GM12878 (cell line): ENCODE measurements around the gene FRYL. TPM values are rescaled to one million over a fixed set of nuclear protein-coding genes. Genes with fewer than 3 reads are reported as not detected.

Experiments
- ATAC-seq: fragments of 200-7000 bp; cut with Tn5 transposase; 3 replicates; pipeline ENCODE4 v1.9.1; 2020; ENCODE audit warnings: mild to moderate bottlenecking, moderate library complexity
- BruUV-seq: library from RNA; stranded (reverse); fragments of 400-500 nt; replicated peaks from 2 replicates; lab custom pipeline; 2021; lab: Mats Ljungman, UMichigan
- CTCF ChIA-PET: fragments of 300-600 bp; sonication (Branson Sonifier 250); formaldehyde crosslinking; extraction: SDS; loops from one replicate; lab custom pipeline; 2021; ENCODE audit warnings: inconsistent platforms; lab: Yijun Ruan, JAX
- POLR2A ChIA-PET: fragments of 350-600 bp; formaldehyde crosslinking; extraction: SDS; loops from one replicate; lab custom pipeline; 2021; ENCODE audit warnings: inconsistent platforms; lab: Charles Lee
- RAD21 ChIA-PET: fragments of 300-600 bp; sonication (Branson Sonifier 250); formaldehyde crosslinking; loops from one replicate; lab custom pipeline; 2023; ENCODE audit warnings: antibody characterized with exemption; ENCODE audit not compliant: unreplicated experiment; lab: Charles Lee
- SMC1A ChIA-PET: fragments of 300-600 bp; sonication (Branson Sonifier 250); formaldehyde crosslinking; loops from one replicate; lab custom pipeline; 2023; ENCODE audit not compliant: unreplicated experiment, uncharacterized antibody; lab: Charles Lee
- DNase-seq: peaks from one replicate; pipeline ENCODE4 v3.0.0-alpha.2; 2011; ENCODE audit warnings: low read depth, low spot score
- FAIRE-seq: peaks from 3 replicates; lab custom pipeline; 2011; peaks lifted over from hg19 to GRCh38; lab: Jason Lieb, UNC
- H2AFZ ChIP-seq: 2 replicates; pipeline ENCODE4 v1.6.0; 2011; ENCODE audit warnings: low read depth, low read length, control low read depth; ENCODE audit not compliant: control insufficient read depth
- H3K27ac ChIP-seq: 2 replicates; pipeline ENCODE4 v1.5.1; 2011; ENCODE audit warnings: control low read depth; ENCODE audit not compliant: control insufficient read depth, insufficient read depth
- H3K27me3 ChIP-seq, 2 experiments: replicated peaks in 1 of 2; 2 replicates each; pipeline versions ENCODE4 v1.6.0 to v1.6.1; 2011; ENCODE audit warnings: low read length in 1 of 2; ENCODE audit not compliant: control insufficient read depth in 2 of 2, insufficient read depth in 2 of 2
- H3K36me3 ChIP-seq, 2 experiments: 2 replicates each; pipeline ENCODE4 v1.5.1; 2011; ENCODE audit warnings: low read length in 1 of 2; ENCODE audit not compliant: control insufficient read depth in 2 of 2, insufficient read depth in 2 of 2
- H3K4me1 ChIP-seq: 2 replicates; pipeline ENCODE4 v1.6.1; 2011; ENCODE audit warnings: mild to moderate bottlenecking, low read length, moderate library complexity, mixed read lengths; ENCODE audit not compliant: control insufficient read depth, insufficient read depth
- H3K4me2 ChIP-seq: 2 replicates; pipeline ENCODE4 v1.6.0; 2011; ENCODE audit warnings: control low read depth; ENCODE audit not compliant: control insufficient read depth, insufficient read depth
- H3K4me3 ChIP-seq: fragments of 200-600 bp; sonication (generic); 2 replicates; pipeline ENCODE4 v1.5.1; 2016
- H3K79me2 ChIP-seq: 2 replicates; pipeline ENCODE4 v1.6.0; 2011; ENCODE audit warnings: low read length; ENCODE audit not compliant: control insufficient read depth, insufficient read depth
- H3K9ac ChIP-seq: 2 replicates; pipeline ENCODE4 v1.8.0; 2011; ENCODE audit warnings: low read length, control low read depth, mixed read lengths; ENCODE audit not compliant: control insufficient read depth, insufficient read depth
- H3K9me3 ChIP-seq: replicated peaks from 3 replicates; pipeline ENCODE4 v1.5.1; 2011; ENCODE audit warnings: mild to moderate bottlenecking, low read length; ENCODE audit not compliant: control insufficient read depth, insufficient read depth
- H4K20me1 ChIP-seq: 2 replicates; pipeline ENCODE4 v1.6.0; 2011; ENCODE audit not compliant: control insufficient read depth, insufficient read depth
- ATF7 ChIP-seq: fragments of 450-650 bp; IDR thresholded peaks from 2 replicates; pipeline ENCODE4 v1.6.1; 2016; ENCODE audit warnings: low read depth, mild to moderate bottlenecking
- BCL3 ChIP-seq: IDR thresholded peaks from 2 replicates; pipeline ENCODE4 v1.6.1; 2011; ENCODE audit warnings: borderline replicate concordance, low read depth, mild to moderate bottlenecking, moderate library complexity, low read length; ENCODE audit not compliant: insufficient read depth, poor library complexity, severe bottlenecking
- CTCF ChIP-seq, 3 experiments: IDR thresholded peaks in 2 of 3; conservative IDR thresholded peaks in 1 of 3; 2 replicates each; pipeline ENCODE4 v1.5.1; 2011; ENCODE audit warnings: low read depth in 3 of 3, low read length in 3 of 3, mild to moderate bottlenecking in 3 of 3, control low read depth in 2 of 3, moderate library complexity in 2 of 3, inconsistent platforms in 1 of 3, mixed read lengths in 1 of 3; ENCODE audit not compliant: control insufficient read depth in 2 of 3, insufficient read depth in 1 of 3; ENCODE audit errors: extremely low read depth in 1 of 3
- JUNB ChIP-seq: IDR thresholded peaks from 2 replicates; pipeline ENCODE4 v1.6.1; 2016; ENCODE audit warnings: antibody characterized with exemption, mild to moderate bottlenecking
- JUND ChIP-seq: IDR thresholded peaks from 2 replicates; pipeline ENCODE4 v1.6.1; 2012; ENCODE audit warnings: low read depth, mild to moderate bottlenecking, low read length, improper control_type of control experiment, moderate library complexity
- KDM1A ChIP-seq: fragments of 200-600 bp; sonication (generic); IDR thresholded peaks from 2 replicates; pipeline ENCODE4 v1.6.1; 2016; ENCODE audit warnings: borderline replicate concordance
- NFIC ChIP-seq: IDR thresholded peaks from 2 replicates; pipeline ENCODE4 v1.6.1; 2012; ENCODE audit warnings: low read depth, mild to moderate bottlenecking, inconsistent platforms, low read length, moderate library complexity
- NRF1 ChIP-seq: conservative IDR thresholded peaks from 2 replicates; pipeline ENCODE4 v1.6.1; 2011; ENCODE audit warnings: mild to moderate bottlenecking, low read depth, low read length, improper control_type of control experiment
- PKNOX1 ChIP-seq: fragments of 450-650 bp; IDR thresholded peaks from 2 replicates; pipeline ENCODE4 v1.6.1; 2016; ENCODE audit warnings: mild to moderate bottlenecking
- RAD21 ChIP-seq: IDR thresholded peaks from 2 replicates; pipeline ENCODE4 v1.6.1; 2011; ENCODE audit warnings: mild to moderate bottlenecking, low read depth, low read length, moderate library complexity; ENCODE audit not compliant: insufficient read depth
- RBBP5 ChIP-seq: fragments of 200-600 bp; sonication (generic); conservative IDR thresholded peaks from 2 replicates; pipeline ENCODE4 v1.6.1; 2016
- SMC3 ChIP-seq: IDR thresholded peaks from 2 replicates; pipeline ENCODE4 v1.6.1; 2011; ENCODE audit warnings: low read length, improper control_type of control experiment, borderline replicate concordance
- SPI1 ChIP-seq: IDR thresholded peaks from 2 replicates; pipeline ENCODE4 v1.6.1; 2011; ENCODE audit warnings: low read depth, mild to moderate bottlenecking, low read length, moderate library complexity, borderline replicate concordance; ENCODE audit not compliant: insufficient read depth
- ZNF24 ChIP-seq: fragments of 450-650 bp; IDR thresholded peaks from 2 replicates; pipeline ENCODE4 v1.6.1; 2017; ENCODE audit warnings: antibody characterized with exemption, mild to moderate bottlenecking
- in situ Hi-C: fragments of 300-500 bp; cut with MboI; formaldehyde crosslinking; loops from 9 replicates; pipeline ENCODE4 v1.14.3; 2018; ENCODE audit warnings: mixed read lengths
- intact Hi-C: fragments of 100-400 bp; cut with micrococcal nuclease; formaldehyde crosslinking; loops from one replicate; pipeline ENCODE4 v1.14.2; 2022; ENCODE audit not compliant: unreplicated experiment
- polyA plus RNA-seq, 11 experiments: library from polyadenylated mRNA; depleted of rRNA in 4 of 11; unstranded in 6 of 11; stranded (reverse) in 5 of 11; fragments of >200 nt; fragmentation: Nextera tagmentation in 4 of 11; fragmentation: Illumina TruSeq in 1 of 11; extraction: Ambion mirVana in 4 of 11; extraction: Trizol in 1 of 11; gene quantifications; 1 replicate in 1 of 11; 2 replicates in 10 of 11; pipeline versions ENCODE4 v1.2.1 to v1.2.3, GENCODE V29; 2011 to 2016; ENCODE audit warnings: inconsistent platforms in 2 of 11, missing spikeins in 2 of 11, low read depth in 1 of 11
- total RNA-seq, 4 experiments: library from RNA; depleted of rRNA in 3 of 4; stranded (reverse); fragments of >200 nt in 3 of 4; fragmentation: Illumina TruSeq in 1 of 4; extraction: Trizol in 1 of 4; gene quantifications; 2 replicates each; pipeline versions ENCODE4 v1.2.1 to v1.2.3, GENCODE V29; 2013 to 2021

The FRYL gene
- total and polyA plus RNA-seq, 10 of the 15 experiments (the other 5 are each of a cell fraction or from before 2014, with no cell fraction given): 10.3 to 50.6 (median 28.7) TPM

GRCh38 chr4:48681856-48682255 is 98.2 kb downstream of the FRYL start:
- intact Hi-C loops (loop anchor here (1.0 to 5.0 kb wide), 3 partner anchors 95 to 225 kb away; partner anchors contain the start of gene OCIAD2), in situ Hi-C loops (no loop called here)
- ChIA-PET RAD21 (interaction anchor here (1.5 to 3.5 kb wide), 4 partner anchors 14 to 225 kb away, joined by 3 to 26 read pairs (median 6); partner anchors contain the start of gene OCIAD2), SMC1A (interaction anchor here (0.7 to 4.0 kb wide), 5 partner anchors 13 to 103 kb away, joined by 3 to 36 read pairs (median 4); no protein-coding TSS in a partner anchor), POLR2A (no interaction called here), CTCF (interaction anchor here (0.6 to 4.1 kb wide), 14 partner anchors 9 to 235 kb away, joined by 3 to 57 read pairs (median 3); partner anchors contain the start of gene FRYL)
- BruUV-seq: no TSS peak
- Histone ChIP-seq H3K27me3 (no peaks in the 10 kb centered on the region), H3K4me3 (no peak overlapping the region), H4K20me1 (no peaks in the 10 kb centered on the region), H3K4me1 (peaks cover 13% of the 10 kb centered on the region), H3K36me3 (0 out of 4 replicates have a peak, but pooled peaks cover 0 to 3% of the 10 kb centered on the region in 2 experiments), H2AFZ (no peak overlapping the region), H3K9ac (no peak overlapping the region), H3K9me3 (no peaks in the 10 kb centered on the region; the same call in 2 of the 3 replicates), H3K27ac (no peak overlapping the region), H3K4me2 (0 out of 2 replicates have a peak overlapping the region, but pooled peaks have one; percentile 25), H3K79me2 (peaks cover 15% of the 10 kb centered on the region)
- DNase-seq (peak; percentile 35), ATAC-seq (peak; percentile 94), FAIRE-seq (no peak)
- peak; percentile 54 for TF ChIP-seq PKNOX1
- no peak for TF ChIP-seq KDM1A
- TF ChIP-seq BCL3: peak; percentile 44
- peak; percentile 71 for TF ChIP-seq RAD21
- peak; percentile 16; the same call in 1 of the 2 replicates for TF ChIP-seq SPI1
- peak; percentile 40; the same call in 1 of the 2 replicates for TF ChIP-seq SMC3
- no peak for TF ChIP-seq NRF1
- TF ChIP-seq RBBP5: no peak
- TF ChIP-seq JUNB: peak; percentile 39; the same call in 1 of the 2 replicates
- TF ChIP-seq NFIC: 0 out of 2 replicates have a peak, but pooled peaks have one; percentile 22
- 0 out of 2 replicates have a peak, but pooled peaks have one; percentile 11 for TF ChIP-seq ATF7
- peak; percentile 30 to 69 (median 38); a peak in 4 of 6 replicates for TF ChIP-seq CTCF (IDR thresholded peaks at IDR 0.05 in 2 of 3, conservative IDR thresholded peaks at IDR 0.05 in 1 of 3; ENCODE audit: control insufficient read depth in 2 of 3, extremely low read depth in 1 of 3, insufficient read depth in 1 of 3, low read depth in 3 of 3, low read length in 3 of 3)
- no peak for TF ChIP-seq JUND
- peak; percentile 5; the same call in 1 of the 2 replicates for TF ChIP-seq ZNF24
